Femur (tissue), 1 donor: ENCODE measurements around the gene DDX19B.
A peak's percentile ranks its signal among the peaks of the same experiment; 100 is the strongest.
"Not testable (repeated sequence)": the region's sequence is repeated elsewhere in the genome, so short reads cannot be mapped to it uniquely, and the experiment has no call there.

Experiments
- DNase-seq: peaks from one replicate; pipeline ENCODE4 v3.0.0-alpha.2; 2017

The DDX19B gene

DNA sequence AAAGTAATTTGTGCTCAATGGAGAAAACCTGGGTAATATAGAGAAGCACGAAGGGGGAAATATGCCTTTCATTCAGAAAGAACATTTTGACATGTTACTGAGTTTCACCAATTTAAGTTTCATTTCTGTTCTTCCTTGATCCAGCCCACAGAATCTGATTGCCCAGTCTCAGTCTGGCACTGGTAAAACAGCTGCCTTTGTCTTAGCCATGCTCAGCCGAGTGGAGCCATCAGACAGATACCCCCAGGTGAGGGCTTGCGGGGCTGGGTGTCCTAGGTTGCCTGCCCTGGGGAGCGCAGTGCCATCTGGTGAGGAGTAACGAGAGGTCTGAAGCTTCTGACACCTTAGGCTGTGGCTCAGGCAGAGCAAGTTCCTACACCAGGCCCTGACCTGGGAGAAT, 65.4 kb downstream of the DDX19B start:
- DNase-seq: no peak

DNA sequence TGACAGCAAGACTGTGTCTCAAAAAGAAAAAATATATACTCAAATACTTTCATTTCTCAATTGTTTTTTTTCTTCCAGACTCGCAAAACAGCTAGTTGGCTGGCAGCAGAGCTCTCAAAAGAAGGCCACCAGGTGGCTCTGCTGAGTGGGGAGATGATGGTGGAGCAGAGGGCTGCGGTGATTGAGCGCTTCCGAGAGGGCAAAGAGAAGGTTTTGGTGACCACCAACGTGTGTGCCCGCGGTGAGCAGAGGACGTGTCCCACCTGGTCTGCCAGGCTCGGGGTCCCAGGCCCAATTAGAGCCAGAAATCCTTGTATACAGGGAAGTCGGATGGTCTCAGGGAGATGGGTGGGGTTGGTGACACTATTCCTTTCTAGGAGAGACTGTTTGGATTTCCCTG, 71.2 kb downstream of the DDX19B start:
- DNase-seq: not testable (repeated sequence)

DNA sequence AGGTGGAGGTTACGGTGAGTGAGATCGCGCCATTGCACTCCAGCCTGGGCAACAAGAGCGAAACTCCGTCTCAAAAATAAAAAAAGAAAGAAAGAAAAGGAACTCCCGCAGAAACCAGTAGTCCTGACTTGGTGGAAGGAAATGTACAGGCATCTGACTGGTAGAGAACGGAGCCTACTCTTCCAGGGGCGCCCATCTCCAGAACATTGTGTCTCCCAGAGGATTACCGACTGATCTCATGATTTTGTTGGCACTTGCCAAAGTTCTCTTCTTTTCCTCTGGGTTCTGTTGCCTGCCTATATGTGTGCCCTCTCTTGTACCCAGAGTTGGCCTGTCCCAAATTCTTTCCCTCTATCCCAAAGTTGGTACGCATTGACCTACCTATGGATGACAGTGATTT, 71.9 kb downstream of the DDX19B start:
- no peak for DNase-seq

DNA sequence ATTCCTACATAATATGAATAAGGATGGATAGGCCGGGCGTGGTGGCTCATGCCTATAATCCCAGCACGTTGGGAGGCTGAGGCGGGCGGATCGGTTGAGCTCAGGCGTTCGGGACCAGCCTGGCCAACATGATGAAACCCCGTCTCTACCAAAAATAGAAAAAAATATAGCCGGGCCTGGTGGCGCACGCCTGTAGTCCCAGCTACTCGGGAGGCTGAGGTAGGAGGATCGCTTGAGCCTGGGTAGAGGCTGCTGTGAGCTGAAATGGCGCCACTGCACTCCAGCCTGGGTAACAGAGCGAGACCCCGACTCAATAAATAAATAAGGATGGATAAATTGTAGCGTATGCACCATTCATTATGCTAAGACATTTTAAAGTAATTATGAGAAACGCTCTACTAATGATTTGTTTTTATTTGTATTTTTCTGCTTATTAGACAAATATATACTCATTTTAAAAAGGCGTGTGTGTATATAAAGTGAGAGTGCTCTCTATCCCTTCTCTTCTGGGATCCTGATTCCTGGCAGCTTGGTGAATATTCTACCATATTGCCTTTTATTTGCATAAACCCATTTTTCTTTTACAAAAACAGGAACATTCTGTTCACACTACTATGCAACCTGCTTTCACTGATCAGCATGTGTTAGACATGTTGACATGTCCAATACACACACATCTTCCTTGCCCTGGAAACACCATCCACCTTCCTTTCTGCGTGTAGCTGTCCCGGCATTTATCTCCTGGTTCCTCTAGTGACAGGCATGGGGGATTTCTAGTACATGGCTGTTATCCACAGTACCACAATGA, 74.1 kb downstream of the DDX19B start:
- no peak for DNase-seq

DNA sequence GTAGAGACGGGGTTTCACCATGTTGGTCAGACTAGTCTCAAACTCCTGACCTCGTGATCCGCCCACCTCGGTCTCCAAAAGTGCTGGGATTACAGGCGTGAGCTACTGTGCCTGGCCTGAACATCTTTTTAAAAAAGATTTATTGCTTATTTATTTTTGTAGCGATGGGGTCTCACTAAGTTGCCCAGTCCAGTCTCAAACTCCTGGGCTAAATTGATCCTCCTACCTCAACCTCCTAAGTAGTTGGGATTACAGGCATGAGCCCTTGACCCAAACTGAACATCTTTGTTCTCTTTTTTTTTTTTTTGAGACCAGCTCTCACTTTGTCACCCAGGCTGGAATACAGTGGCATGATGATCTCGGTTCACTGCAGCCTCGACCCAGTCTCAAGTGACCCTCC, 75.2 kb downstream of the DDX19B start:
- no peak for DNase-seq

DNA sequence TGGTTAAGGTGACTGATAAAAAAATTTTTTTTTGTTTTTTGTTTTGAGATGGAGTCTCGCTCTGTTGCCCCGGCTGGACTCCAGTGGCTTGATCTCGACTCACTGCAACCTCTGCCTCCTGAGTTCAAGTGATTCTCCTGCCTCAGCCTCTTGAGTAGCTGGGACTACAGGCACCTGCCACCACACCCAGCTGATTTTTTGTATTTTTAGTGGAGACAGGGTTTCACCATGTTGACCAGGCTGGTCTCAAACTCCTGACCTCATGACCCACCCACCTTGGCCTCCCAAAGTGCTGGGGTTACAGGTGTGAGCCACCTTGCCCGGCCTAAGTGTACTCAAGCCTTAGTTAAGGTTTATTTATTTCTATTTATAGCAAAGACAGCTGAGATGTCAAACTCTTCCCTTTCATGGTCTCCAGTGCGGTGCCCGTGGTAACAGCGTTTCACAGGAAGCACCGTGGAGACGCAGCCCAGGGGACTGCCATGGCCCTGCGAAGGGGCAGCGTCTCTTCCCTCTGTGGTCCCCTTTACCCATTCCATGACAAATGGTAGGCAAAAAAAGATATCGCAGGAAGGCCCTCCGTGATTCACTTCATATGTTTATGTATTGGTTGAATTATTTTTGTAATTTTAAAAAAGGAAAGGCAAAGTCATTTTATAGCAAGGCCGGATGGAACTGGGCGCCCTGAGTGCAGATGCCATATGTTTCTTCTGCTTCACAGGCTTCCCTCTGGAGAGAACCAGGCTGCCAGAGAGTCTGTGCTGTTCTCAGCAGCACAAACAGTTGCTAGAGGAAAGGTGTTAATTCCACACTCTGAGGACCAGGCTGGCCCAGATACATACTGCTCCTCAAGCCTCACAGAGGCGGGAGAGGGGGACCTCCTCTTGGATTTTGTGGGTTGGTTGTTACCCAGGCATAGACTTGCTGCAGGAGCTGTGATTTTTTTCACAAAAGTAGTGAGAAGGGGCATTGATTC, 76.9 kb downstream of the DDX19B start:
- no peak for DNase-seq

DNA sequence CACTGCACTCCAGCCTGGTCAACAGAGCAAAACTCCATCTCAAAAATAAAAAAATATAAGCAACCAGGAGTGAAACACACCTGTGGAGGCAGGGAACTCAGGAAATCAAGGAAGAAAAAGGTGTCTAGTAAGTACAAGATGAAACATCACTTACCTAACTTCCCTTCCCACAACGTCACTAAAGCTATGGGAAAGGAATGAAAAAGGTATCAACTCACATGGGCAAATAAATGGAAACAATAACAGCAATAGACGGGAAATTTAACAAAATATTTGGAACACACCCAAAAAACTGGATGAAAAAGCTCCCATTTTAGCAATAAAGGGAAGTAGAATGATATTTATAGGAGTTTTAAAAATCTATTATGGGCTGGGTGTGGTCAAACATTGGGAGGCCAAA, 78.8 kb downstream of the DDX19B start:
- no peak for DNase-seq

DNA sequence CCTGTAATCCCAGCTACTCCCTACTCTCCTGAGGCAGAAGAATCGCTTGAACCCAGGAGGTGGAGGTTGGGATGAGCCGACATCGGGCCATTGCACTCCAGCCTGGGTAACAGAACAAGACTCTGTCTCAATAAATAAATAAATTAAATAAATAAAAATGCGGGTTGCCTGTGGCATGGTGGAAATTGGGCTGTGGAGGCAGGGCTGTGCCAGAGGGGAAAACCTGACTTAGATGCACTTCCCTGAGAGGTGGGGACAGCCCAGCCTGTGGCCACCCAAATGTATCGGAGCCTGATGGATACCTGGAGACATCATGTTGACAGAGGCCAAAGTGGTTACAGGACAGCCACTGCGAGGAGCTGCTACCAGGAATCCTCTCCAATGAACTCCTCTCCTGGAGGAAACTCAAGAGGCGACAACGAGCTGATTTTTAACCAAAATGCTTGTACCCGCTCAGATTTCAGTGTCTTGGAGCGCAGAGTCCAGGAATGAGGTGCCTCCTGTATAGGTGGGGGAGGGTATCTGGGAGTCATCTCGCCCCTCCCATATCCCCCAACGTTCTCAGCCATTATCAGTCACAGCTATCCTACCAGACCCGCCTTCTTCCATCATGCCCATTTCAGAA, 80.0 kb downstream of the DDX19B start:
- no peak for DNase-seq

DNA sequence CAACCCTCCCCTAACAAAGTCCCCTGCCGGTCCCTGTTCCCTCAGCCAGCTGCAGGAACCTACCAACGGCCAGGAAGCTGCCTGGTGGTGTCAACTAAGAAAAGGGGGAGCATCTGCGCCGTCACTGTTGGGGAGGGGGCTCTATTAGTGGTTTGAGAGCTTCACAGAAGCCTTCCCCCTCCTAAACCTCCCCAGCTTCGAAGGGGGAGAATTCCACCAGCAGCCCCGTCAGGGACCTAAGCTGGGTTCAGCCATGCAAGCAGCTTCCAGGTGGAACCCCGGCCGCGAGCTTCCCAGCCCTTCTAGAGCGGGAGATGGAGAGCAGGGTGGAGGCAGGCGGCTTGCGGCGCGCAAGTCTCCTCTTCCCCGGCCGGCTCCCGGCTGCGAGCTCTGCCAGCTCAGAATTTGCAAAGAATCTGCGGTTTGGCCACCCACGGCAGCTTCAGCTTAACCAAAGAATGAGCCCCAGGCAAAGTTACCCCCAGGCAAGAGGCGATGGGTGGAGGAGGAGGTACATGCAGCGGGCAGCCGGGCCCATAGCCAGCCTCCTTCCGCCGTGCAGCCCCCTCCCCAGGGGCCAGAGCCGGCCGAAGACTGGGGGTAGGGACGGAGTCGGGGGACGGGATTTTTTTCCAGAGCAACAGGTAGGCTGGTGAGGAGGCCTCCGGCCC, 81.4 kb downstream of the DDX19B start:
- peak; percentile 79 for DNase-seq

DNA sequence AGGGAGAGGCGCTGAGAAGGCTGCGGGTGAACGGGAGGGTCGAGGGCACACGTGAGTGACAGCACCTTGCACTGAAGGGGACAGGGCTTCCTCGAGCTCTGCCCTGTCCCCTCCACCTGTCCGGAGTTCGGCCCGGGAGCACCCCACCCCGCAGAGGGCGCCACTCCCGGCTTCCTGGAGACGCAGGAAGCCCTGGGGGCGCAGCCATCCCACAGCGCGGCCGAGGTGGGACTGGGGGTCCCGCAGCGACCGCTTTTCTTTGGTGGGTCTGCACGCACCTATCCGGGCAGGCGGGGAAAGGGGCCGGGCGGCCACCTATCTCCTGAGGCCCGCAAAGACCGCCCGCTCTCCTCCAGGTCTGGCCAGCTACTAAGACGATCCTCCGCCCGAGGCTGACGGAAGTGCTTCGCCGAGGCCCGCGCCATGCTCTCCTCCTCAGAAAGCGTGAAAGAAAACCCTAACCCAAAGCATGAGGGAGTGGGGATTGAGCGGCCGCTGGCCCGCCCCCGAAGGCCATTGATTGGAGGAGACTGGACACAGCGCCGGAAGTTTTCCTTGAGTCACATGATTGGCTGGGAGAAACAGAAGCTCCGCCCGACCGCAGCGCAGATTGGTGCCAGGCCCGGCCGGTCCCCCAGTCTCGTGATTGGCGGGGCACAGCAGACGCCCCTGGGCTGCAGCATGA, 82.1 kb downstream of the DDX19B start:
- peak; percentile 99 for DNase-seq

DNA sequence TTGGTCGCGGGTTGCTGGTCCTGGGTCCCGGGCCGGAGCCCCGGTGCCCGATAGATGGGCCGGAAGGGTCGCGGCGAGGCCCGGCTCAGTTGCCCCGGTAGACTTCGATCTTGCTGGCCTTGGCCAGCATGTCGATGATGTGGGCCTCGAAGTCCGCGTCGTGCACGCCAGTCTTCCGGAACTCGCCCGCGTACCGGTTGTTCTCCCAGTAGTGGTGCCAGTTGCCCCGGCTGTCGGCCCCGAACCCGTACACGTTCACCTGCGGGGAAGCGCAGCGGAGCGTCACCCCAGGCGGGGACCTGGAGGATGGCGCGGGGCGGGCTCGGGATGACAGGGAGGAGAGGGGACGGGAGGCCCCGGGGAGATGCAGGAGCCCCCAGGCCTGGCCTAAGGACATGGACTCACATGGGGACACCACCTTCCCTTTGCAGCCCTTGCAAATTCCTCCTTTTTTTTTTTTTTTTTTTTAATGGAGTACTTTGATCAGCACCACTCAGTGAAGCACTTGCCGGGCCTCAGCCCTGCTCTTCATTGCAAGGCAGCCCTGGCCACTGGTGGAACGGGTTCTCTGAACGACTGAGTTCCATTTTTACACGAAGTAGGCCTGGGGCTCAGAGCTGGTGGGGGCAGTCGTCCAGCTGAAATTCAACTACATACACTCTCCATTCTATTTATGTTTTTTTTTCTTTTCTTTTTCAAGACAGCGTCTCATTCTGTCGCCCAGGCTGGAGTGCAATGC, 82.8 kb downstream of the DDX19B start:
- DNase-seq: no peak

DNA sequence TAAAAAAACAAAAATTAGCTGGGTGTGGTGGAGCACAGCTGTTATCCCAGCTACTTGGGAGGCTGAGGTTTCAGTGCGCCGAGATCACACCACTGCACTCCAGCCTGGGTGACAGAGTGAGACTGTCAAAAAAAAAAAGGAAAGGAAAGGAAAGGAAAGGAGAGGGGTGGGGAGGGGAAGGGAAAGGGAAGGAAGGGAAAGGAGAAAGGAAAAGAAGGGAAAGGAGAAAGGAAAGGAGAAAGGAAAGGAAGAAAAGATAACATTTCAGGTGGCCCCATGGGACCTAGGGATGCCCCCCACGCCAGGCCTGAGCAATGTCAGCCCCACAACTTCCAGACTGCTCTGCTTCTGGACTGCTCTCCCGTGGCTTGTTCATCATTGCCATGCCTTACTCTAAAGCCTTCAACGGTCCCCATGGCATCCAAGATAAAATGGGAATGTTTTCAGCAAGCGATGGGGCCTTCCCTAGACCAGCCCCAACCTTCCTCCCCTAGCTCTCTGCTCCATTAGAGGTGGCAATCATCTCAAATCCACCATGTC, 84.5 kb downstream of the DDX19B start:
- DNase-seq: no peak
